H1 (cell line): ENCODE measurements around the gene NF1. TPM values are rescaled to one million over a fixed set of nuclear protein-coding genes. Genes with fewer than 3 reads are reported as not detected.

ENCODE experiments used
- BRCA1 ChIP-seq: IDR thresholded peaks from 2 replicates; pipeline ENCODE4 v1.6.1; 2012; ENCODE audit warnings: low read depth, low read length, improper control_type of control experiment
- CHD2 ChIP-seq: IDR thresholded peaks from 2 replicates; pipeline ENCODE4 v1.6.1; 2012; ENCODE audit warnings: low read length, improper control_type of control experiment
- KDM1A ChIP-seq: fragments of 200-600, 300-600 bp; sonication (generic); IDR thresholded peaks from 2 replicates; pipeline ENCODE4 v1.7.1; 2016; ENCODE audit warnings: mild to moderate bottlenecking, low read length, borderline replicate concordance
- TEAD4 ChIP-seq: IDR thresholded peaks from 2 replicates; pipeline ENCODE4 v1.6.1; 2012; ENCODE audit warnings: low read depth, low read length, inconsistent platforms, mixed read lengths
- polyA plus RNA-seq, 7 experiments: library from polyadenylated mRNA; depleted of rRNA in 3 of 7; stranded (reverse) in 5 of 7; unstranded in 2 of 7; fragments of >200 nt in 5 of 7; fragments of 200-250 nt in 2 of 7; gene quantifications; 1 replicate in 5 of 7; 2 replicates in 1 of 7; 4 replicates in 1 of 7; pipeline versions ENCODE4 v1.2.1 to v1.2.3, GENCODE V29; 2011 to 2013; ENCODE audit warnings: missing spikeins in 2 of 7, mixed read lengths in 2 of 7
- total RNA-seq: library from RNA; stranded (reverse); fragmentation: NEBNext Ultra II Directional; extraction: Animal tissue kit (Norgen Biotek cat#: 25700); gene quantifications from 2 replicates; pipeline ENCODE4 v1.2.1, GENCODE V29; 2021

Gene NF1
- total and polyA plus RNA-seq, 2 of the 8 experiments (the other 6 are each of a cell fraction or from before 2014, with no cell fraction given): 19.3 to 29.6 TPM

DNA sequence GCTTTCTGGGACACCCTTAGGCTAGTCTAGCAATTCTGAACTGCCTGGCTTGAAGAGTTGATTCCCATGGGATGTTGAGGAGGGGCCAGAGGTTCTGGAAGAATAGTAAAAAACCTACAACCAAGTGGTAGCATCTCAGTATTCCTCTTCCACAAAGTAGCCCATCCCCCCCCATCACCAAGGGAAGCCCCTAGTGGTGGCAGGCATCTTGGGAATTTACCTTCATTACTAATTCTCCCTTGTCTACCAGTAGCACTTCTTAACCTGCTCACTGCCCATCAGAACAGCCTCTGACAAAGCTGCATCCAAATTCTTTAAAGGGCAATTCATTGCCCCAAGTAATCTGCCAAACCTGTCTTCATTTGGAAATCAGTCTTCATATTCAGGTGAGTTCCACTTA is 283.9 kb downstream of the NF1 start (continued):
- TF ChIP-seq KDM1A (no peak), BRCA1 (no peak), CHD2 (0 out of 2 replicates have a peak, but pooled peaks have one; percentile 49), TEAD4 (peak; percentile 51; the same call in 1 of the 2 replicates)
